Esophagus muscularis mucosa (tissue), 4 donors: ENCODE data around the gene RNF8. TPM values are rescaled to one million over a fixed set of nuclear protein-coding genes. Genes with fewer than 3 reads are reported as not detected.
"Not testable (repeated sequence)": the region's sequence is repeated elsewhere in the genome, so short reads cannot be mapped to it uniquely, and the experiment has no call there.

Experiments
- DNase-seq: peaks from one replicate; pipeline ENCODE4 v3.0.0-alpha.2; 2017; ENCODE audit errors: extremely low spot score
- H3K27ac ChIP-seq, 4 donors: fragments of 200-600 bp; sonication (generic); replicated peaks in 1 of 4; 1 replicate in 3 of 4; 2 replicates in 1 of 4; pipeline ENCODE4 v1.5.1; 2016 to 2019; ENCODE audit warnings: mild to moderate bottlenecking in 1 of 4
- H3K27me3 ChIP-seq, 4 donors: fragments of 200-600 bp; sonication (generic); one replicate each; pipeline versions ENCODE4 v1.5.1 to v1.6.0; 2016 to 2019
- H3K36me3 ChIP-seq, 4 donors: fragments of 200-600 bp; sonication (generic); one replicate each; pipeline ENCODE4 v1.5.1; 2016 to 2019
- H3K4me1 ChIP-seq, 4 donors: fragments of 200-600 bp; sonication (generic); one replicate each; pipeline ENCODE4 v1.5.1; 2016 to 2019
- H3K4me3 ChIP-seq, 4 donors: fragments of 200-600 bp; sonication (generic); 1 replicate in 2 of 4; 2 replicates in 2 of 4; pipeline ENCODE4 v1.5.1; 2016 to 2019; ENCODE audit warnings: mild to moderate bottlenecking in 4 of 4, moderate library complexity in 1 of 4
- H3K9me3 ChIP-seq, 4 donors: fragments of 200-600 bp; sonication (generic); 1 replicate in 3 of 4; 2 replicates in 1 of 4; pipeline ENCODE4 v1.5.1; 2016 to 2019
- CTCF ChIP-seq, 3 experiments: fragments of 200-600 bp in 2 of 3; fragments of 450-650 bp in 1 of 3; sonication (generic) in 2 of 3; IDR thresholded peaks; one replicate each; pipeline ENCODE4 v1.5.1; 2017 to 2019; ENCODE audit warnings: antibody characterized with exemption in 3 of 3, mild to moderate bottlenecking in 2 of 3, moderate library complexity in 1 of 3
- EP300 ChIP-seq: sonication (generic); formaldehyde crosslinking; IDR thresholded peaks from one replicate; pipeline ENCODE4 v1.6.1; 2017; ENCODE audit warnings: antibody characterized with exemption
- POLR2A ChIP-seq: fragments of 450-650 bp; IDR thresholded peaks from one replicate; pipeline ENCODE4 v1.6.1; 2017; ENCODE audit warnings: antibody characterized with exemption, moderate library complexity, mild to moderate bottlenecking, low read depth
- POLR2AphosphoS5 ChIP-seq, 2 donors: sonication (generic); formaldehyde crosslinking; IDR thresholded peaks; one replicate each; pipeline ENCODE4 v1.6.1; 2017; ENCODE audit warnings: antibody characterized with exemption in 2 of 2
- WGBS: methylation state at CpG from one replicate; pipeline ENCODE4 v1.1.5; 2018; 5-methylcytosine and 5-hydroxymethylcytosine counted together
- intact Hi-C: fragments of 100-400 bp; cut with DNase I; formaldehyde crosslinking; loops from one replicate; pipeline ENCODE4 v1.15.1; 2023
- total RNA-seq, 4 donors: library from RNA; depleted of rRNA; stranded (reverse); fragments of >200 nt; gene quantifications; one replicate each; pipeline versions ENCODE4 v1.1.0 to v1.2.1, GENCODE V29; 2016

Gene RNF8
- total RNA-seq, 4 donors from 2014 or later: 14.7 to 19.9 (median 18.3) TPM

- no peak for TF ChIP-seq EP300
- TF ChIP-seq POLR2A: no peak
- TF ChIP-seq POLR2AphosphoS5 (IDR thresholded peaks at IDR 0.05): no peak
- 92% methylated on average over 4 of the region's 4 CpGs for WGBS
Measured at GRCh38 chr6:37396571-37397180, 42.9 kb downstream of the RNF8 start.

GRCh38 chr6:37399131-37399530, 45.3 kb downstream of the RNF8 start:
- H3K4me3 ChIP-seq: no peak overlapping the region
- no peak for TF ChIP-seq POLR2A
- TF ChIP-seq POLR2AphosphoS5 (IDR thresholded peaks at IDR 0.05): no peak
- TF ChIP-seq EP300: no peak
- TF ChIP-seq CTCF (IDR thresholded peaks at IDR 0.05): no peak

More at GRCh38 chr6:37396571-37397180, 42.9 kb downstream of the RNF8 start:
- H3K4me1 ChIP-seq: no peaks in the 10 kb centered on the region
- H3K27me3 ChIP-seq: no peaks in the 10 kb centered on the region
- intact Hi-C loops: no loop called here
- H3K4me3 ChIP-seq: no peak overlapping the region
- peaks cover 2 to 33% (median 13%) of the 10 kb centered on the region in 4 donors for H3K36me3 ChIP-seq
- no peak for DNase-seq
- H3K9me3 ChIP-seq: no peaks in the 10 kb centered on the region
- no peak overlapping the region for H3K27ac ChIP-seq

GRCh38 chr6:37399795-37400490, 46.2 kb downstream of the RNF8 start:
- Histone ChIP-seq H3K27me3 (no peaks in the 10 kb centered on the region), H3K9me3 (no peaks in the 10 kb centered on the region), H3K36me3 (peaks cover 0 to 2% (median 0%) of the 10 kb centered on the region in 4 donors), H3K4me3 (no peak overlapping the region), H3K27ac (no peak overlapping the region), H3K4me1 (no peaks in the 10 kb centered on the region)
- WGBS: 68% methylated on average over 4 of the region's 4 CpGs
- TF ChIP-seq EP300: no peak
- no peak for TF ChIP-seq POLR2AphosphoS5 (IDR thresholded peaks at IDR 0.05)
- no peak for TF ChIP-seq CTCF (IDR thresholded peaks at IDR 0.05)
- no peak for TF ChIP-seq POLR2A
- intact Hi-C loops: no loop called here
- no peak for DNase-seq

More at GRCh38 chr6:37399131-37399530, 45.3 kb downstream of the RNF8 start:
- intact Hi-C loops: no loop called here
- no peaks in the 10 kb centered on the region for H3K4me1 ChIP-seq
- H3K27ac ChIP-seq: no peak overlapping the region
- H3K36me3 ChIP-seq: peaks cover 0 to 10% (median 0%) of the 10 kb centered on the region in 4 donors
- H3K9me3 ChIP-seq: no peaks in the 10 kb centered on the region
- no peaks in the 10 kb centered on the region for H3K27me3 ChIP-seq
- DNase-seq: no peak

DNA sequence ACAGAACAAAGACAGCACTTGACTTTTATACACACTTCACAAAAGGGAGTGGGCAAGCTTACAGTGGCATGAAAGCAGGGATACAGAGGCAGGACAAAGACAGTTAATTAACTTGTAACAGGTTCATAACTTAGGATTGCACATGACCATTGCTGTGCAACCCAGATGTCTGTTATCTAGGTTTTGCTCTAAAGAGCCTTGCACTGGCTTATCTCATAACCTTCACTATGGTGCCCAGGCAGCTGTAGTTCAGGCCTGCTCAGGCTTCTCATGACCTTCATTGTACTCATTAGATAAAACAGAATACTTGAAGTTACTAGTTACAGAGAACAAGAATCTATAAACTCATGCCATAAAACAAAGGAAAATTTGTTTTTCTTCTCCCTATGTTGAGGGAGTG, 47.9 kb downstream of the RNF8 start:
- H3K4me3 ChIP-seq, H3K9me3 ChIP-seq, DNase-seq, H3K27ac ChIP-seq, H3K4me1 ChIP-seq, intact Hi-C loops, H3K27me3 ChIP-seq, H3K36me3 ChIP-seq: not testable (repeated sequence)

- WGBS: 69% methylated on average over 3 of the region's 3 CpGs
- no peaks in the 10 kb centered on the region for H3K4me1 ChIP-seq
- DNase-seq: no peak
- H3K4me3 ChIP-seq: no peak overlapping the region
- H3K27ac ChIP-seq: no peak overlapping the region
- TF ChIP-seq POLR2AphosphoS5 (IDR thresholded peaks at IDR 0.05): no peak
- no peaks in the 10 kb centered on the region for H3K36me3 ChIP-seq
- no peaks in the 10 kb centered on the region for H3K9me3 ChIP-seq
- H3K27me3 ChIP-seq: no peaks in the 10 kb centered on the region
- intact Hi-C loops: no loop called here
Measured at GRCh38 chr6:37406726-37407341, 53.1 kb downstream of the RNF8 start.

DNA sequence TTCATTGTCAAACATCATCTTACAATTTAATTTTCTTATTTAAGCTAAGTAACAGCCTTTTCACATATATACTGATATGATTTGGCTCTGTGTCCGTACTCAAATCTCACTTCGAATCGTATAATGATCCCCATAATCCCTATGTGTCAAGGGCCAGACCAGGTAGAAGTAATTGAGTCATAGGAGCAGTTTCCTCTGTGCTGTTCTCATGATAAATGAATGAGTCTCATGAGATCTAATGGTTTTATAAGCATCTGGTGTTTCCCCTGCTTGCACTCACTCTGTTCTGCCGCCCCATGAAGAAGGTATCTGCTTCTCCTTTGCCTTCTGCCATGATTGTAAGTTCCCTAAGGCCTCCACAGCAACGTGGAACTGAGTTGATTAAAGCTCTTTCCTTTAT, 54.2 kb downstream of the RNF8 start:
- no peaks in the 10 kb centered on the region for H3K27me3 ChIP-seq
- 73% methylated on average over 5 of the region's 5 CpGs for WGBS
- no peak overlapping the region for H3K4me3 ChIP-seq
- H3K9me3 ChIP-seq: no peaks in the 10 kb centered on the region
- no peak overlapping the region for H3K27ac ChIP-seq
- H3K36me3 ChIP-seq: no peaks in the 10 kb centered on the region
- H3K4me1 ChIP-seq: no peaks in the 10 kb centered on the region
- no peak for DNase-seq
- intact Hi-C loops: no loop called here
- TF ChIP-seq POLR2AphosphoS5 (IDR thresholded peaks at IDR 0.05) (no peak), POLR2A (no peak), CTCF (IDR thresholded peaks at IDR 0.05) (no peak), EP300 (no peak)
